ENCODE measurements around the gene FAM3B.

Gene FAM3B, protein sequence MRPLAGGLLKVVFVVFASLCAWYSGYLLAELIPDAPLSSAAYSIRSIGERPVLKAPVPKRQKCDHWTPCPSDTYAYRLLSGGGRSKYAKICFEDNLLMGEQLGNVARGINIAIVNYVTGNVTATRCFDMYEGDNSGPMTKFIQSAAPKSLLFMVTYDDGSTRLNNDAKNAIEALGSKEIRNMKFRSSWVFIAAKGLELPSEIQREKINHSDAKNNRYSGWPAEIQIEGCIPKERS

DNA sequence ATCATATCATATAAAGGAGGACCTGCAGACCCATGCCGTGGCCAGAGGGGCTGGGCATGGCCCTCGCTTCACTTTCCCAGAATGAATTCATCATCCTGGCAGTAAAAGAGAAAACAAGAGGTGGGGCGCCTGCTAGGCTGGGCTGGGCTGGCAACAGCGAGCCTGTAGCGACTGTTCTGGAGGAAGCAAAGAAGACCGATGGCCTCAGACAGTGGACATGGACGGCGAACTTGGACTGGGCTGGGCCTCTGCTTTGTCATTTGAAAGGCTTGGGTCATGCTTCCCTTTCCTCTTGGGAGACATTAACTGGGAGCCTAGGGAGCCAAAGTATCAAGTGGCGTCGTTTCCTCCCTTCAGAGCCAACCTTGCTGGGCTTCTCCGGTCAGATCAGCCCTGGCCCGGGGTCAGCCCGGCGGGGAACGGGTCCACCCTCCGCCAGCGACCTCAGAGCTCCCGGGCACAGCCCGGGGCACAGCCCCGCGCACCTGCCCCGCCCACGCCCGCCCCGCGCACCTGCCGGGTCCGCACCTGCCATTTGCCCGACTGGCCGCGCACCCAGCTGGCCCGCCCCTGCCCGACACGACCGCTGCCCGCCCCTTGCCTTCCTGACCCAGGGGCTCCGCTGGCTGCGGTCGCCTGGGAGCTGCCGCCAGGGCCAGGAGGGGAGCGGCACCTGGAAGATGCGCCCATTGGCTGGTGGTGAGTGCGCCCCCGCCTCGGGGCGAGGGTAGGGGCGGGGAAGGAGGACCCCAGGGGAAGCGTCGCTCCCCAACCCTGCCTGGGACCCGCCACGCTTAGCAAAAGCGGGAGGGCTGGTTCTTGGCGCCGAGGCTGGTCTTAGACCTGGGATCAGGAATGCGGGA, at the start of gene FAM3B:
TSS of gene FAM3B (plus strand) at position 602 of the 863 bp plus-strand sequence. CDS start at position 681, 79 bp downstream.
- H3K4me3 ChIP-seq (replicated peaks; ENCODE audit: low read depth, low read length) = no peak within 1 kb of the TSS
- TF ChIP-seq, protein P1, sequence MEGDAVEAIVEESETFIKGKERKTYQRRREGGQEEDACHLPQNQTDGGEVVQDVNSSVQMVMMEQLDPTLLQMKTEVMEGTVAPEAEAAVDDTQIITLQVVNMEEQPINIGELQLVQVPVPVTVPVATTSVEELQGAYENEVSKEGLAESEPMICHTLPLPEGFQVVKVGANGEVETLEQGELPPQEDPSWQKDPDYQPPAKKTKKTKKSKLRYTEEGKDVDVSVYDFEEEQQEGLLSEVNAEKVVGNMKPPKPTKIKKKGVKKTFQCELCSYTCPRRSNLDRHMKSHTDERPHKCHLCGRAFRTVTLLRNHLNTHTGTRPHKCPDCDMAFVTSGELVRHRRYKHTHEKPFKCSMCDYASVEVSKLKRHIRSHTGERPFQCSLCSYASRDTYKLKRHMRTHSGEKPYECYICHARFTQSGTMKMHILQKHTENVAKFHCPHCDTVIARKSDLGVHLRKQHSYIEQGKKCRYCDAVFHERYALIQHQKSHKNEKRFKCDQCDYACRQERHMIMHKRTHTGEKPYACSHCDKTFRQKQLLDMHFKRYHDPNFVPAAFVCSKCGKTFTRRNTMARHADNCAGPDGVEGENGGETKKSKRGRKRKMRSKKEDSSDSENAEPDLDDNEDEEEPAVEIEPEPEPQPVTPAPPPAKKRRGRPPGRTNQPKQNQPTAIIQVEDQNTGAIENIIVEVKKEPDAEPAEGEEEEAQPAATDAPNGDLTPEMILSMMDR (IDR thresholded peaks at IDR 0.05; ENCODE audit: low read length, missing control alignments) = no peak

DNA sequence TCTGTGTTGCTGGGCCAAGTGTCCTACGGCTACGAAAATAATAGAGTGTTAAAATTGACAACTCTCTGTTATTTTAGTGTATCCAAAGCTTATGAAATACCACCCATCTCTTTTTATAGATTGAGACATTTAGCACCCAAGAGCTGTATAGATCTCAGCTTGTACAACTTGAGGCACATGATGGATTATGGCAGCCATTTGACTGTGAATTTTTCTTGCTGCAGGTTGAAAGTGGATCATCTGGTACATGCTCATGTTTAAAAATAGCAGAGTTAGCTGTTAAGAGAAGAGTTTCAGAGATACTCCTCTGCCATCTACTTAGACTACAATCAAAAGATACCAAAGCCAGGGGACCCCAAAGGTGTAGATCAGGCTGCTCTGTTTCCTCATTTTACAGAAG, 49.3 kb upstream of the FAM3B start:
- DNase-seq (ENCODE audit: low read depth) = no peak
- H3K4me3 ChIP-seq (replicated peaks; ENCODE audit: low read depth, low read length) = no peak overlapping the region
- TF ChIP-seq, protein P1 (IDR thresholded peaks at IDR 0.05; ENCODE audit: low read length, missing control alignments) = no peak

More for the DNA sequence above, at the start of gene FAM3B:
- no peak for DNase-seq (ENCODE audit: low read depth)

DNA sequence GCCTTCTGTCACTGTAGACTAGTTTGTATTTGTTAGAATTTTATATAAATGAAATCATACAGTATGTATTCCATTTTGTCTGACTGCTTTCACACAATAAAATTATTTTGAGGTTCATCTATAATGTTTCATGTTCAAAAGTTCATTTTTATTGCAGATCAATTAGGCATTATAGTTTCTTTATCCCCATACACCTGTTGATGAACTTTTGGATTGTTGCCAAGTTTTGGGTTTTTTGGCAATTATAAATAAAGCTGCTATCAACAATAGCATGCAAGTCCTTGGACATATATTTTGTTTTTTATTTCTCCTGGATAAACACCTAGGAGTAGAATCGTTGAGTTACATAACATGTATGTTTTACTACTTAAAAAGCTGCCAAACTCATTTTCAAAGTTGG, 47.1 kb upstream of the FAM3B start:
- DNase-seq (ENCODE audit: low read depth) = no peak
- TF ChIP-seq, protein P1 (IDR thresholded peaks at IDR 0.05; ENCODE audit: low read length, missing control alignments) = no peak
- no peak overlapping the region for H3K4me3 ChIP-seq (replicated peaks; ENCODE audit: low read depth, low read length)

DNA sequence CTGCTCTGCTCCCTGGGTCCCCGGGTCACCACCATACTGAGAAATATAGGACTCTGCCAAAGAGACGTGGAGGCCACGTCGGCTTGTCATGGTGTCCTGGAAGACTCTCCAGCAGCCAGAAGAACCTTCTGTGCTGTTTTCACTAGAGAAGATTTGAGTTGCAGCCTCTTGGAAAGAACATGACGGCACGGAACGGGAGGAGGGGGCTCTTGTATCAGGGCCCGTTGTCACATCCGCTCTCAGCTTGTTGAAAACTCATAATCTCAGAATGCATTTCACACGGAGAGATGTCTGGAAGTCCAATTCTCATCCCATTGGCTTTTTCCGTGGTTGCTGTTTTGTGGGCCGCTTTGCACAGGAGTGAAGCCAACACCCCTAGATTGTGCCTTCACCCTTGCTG, 39.4 kb upstream of the FAM3B start:
- TF ChIP-seq, protein P1 (IDR thresholded peaks at IDR 0.05; ENCODE audit: low read length, missing control alignments) = no peak
- DNase-seq (ENCODE audit: low read depth) = no peak
- H3K4me3 ChIP-seq (replicated peaks; ENCODE audit: low read depth, low read length) = no peak overlapping the region

DNA sequence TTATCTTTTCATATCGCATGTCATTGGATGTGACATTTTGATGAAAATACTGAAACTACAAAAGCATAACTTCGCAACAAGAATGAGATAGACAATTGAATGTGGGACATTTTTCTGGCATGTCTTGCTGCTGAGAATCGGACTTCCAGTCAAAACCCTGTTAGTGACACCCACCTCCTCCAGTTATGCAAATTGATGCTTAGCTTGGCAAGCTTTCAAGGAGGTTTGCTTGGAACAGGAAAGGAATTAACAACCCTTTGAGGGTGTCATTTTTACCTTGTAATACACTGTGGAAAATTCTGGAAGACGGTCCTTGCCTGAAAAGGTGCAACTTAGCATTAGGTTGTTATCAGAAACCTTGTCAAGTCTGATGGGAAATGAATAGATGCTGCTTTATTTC, 38.8 kb upstream of the FAM3B start:
- no peak for DNase-seq (ENCODE audit: low read depth)

DNA sequence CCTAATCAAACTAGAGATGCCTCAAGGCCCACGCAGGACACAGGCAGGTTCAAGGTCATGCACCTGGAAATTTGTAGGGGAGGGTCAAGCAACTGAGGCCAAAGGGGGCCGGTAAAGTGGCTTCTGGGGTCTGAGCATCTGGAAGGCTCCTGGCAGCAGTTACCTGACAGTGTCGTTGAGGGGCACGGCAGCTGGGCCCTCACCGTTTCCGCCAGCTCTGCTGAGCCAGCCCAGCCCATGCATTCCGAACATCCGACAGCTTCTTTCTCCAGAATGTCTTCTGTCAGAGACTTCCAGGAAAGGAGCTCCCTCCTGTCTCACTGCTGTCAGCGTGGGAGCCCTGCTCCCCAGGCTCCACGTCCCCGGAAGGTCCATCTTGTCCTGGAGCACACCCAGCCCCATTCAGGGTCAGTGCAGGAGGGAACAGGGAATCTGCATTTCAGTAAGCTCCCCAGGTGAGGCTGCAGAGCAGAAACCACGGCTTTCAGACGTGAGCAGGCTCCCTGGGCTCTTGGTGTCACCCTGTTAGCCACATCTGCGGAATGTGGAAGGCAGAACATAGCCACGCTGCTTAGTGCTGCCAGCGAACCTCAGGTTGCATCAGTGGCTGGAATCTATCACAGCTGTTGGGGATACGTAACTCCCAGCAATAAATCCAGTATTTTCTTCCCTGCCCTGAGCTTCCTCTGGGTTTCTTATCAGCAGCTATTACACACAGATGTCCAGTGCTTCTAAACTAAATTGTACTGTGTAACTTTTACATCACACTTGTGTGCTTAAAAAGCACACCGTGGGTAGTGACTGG, 36.3 kb upstream of the FAM3B start:
- DNase-seq (ENCODE audit: low read depth) = peak; percentile 74
- TF ChIP-seq, protein P1 (IDR thresholded peaks at IDR 0.05; ENCODE audit: low read length, missing control alignments) = no peak
- H3K4me3 ChIP-seq (replicated peaks; ENCODE audit: low read depth, low read length) = no peak overlapping the region

More for the DNA sequence above, 38.8 kb upstream of the FAM3B start:
- H3K4me3 ChIP-seq (replicated peaks; ENCODE audit: low read depth, low read length) = no peak overlapping the region
- TF ChIP-seq, protein P1 (IDR thresholded peaks at IDR 0.05; ENCODE audit: low read length, missing control alignments) = no peak

Measured in fibroblast of pulmonary artery (primary cell).